K562 (cell line): ENCODE data around the gene HPS3. TPM values are rescaled to one million over a fixed set of nuclear protein-coding genes. Genes with fewer than 3 reads are reported as not detected.
A peak's percentile ranks its signal among the peaks of the same experiment; 100 is the strongest.

Experiments used
- BHLHE40 ChIP-seq: IDR thresholded peaks from 2 replicates; pipeline ENCODE4 v1.6.1; 2011; ENCODE audit warnings: low read length, improper control_type of control experiment
- DPF2 ChIP-seq: fragments of 450-650 bp; IDR thresholded peaks from 2 replicates; pipeline ENCODE4 v1.6.1; 2016
- KLF16 ChIP-seq: IDR thresholded peaks from 2 replicates; pipeline ENCODE4 v1.6.1; 2016; ENCODE audit warnings: antibody characterized with exemption
- MAZ ChIP-seq, 2 experiments: fragments of 450-650 bp in 1 of 2; sonication (generic) in 1 of 2; formaldehyde crosslinking; IDR thresholded peaks in 1 of 2; conservative IDR thresholded peaks in 1 of 2; 2 replicates each; pipeline versions ENCODE4 v1.4.0 to v1.5.0; 2020; ENCODE audit warnings: mild to moderate bottlenecking in 1 of 2, missing genetic modification reagents in 1 of 2
- MBD2 ChIP-seq: sonication (generic); IDR thresholded peaks from 2 replicates; pipeline ENCODE4 v1.6.1; 2016; ENCODE audit warnings: low read depth, borderline replicate concordance
- MECOM ChIP-seq: fragments of 250-450 bp; sonication (Bioruptor Pico); IDR thresholded peaks from 2 replicates; pipeline ENCODE4 v1.8.0; 2022; ENCODE audit warnings: inconsistent platforms
- MTF1 ChIP-seq: fragments of 250-450 bp; sonication (Bioruptor Pico); IDR thresholded peaks from 2 replicates; pipeline ENCODE4 v1.9.0; 2021; ENCODE audit warnings: moderate library complexity, mild to moderate bottlenecking, inconsistent platforms, borderline replicate concordance
- NFATC3 ChIP-seq: fragments of 450-650 bp; IDR thresholded peaks from 2 replicates; pipeline ENCODE4 v1.6.1; 2017; ENCODE audit warnings: mild to moderate bottlenecking
- NFE2 ChIP-seq: IDR thresholded peaks from 2 replicates; pipeline ENCODE4 v1.6.1; 2014; ENCODE audit warnings: antibody characterized with exemption, low read depth
- POLR2G ChIP-seq: fragments of 200-400 bp; formaldehyde crosslinking; IDR thresholded peaks from 2 replicates; pipeline ENCODE4 v1.6.1; 2017; ENCODE audit warnings: low read depth, mild to moderate bottlenecking, antibody characterized with exemption, low read length, moderate library complexity
- ZFPM2 ChIP-seq: fragments of 250-450 bp; sonication (Bioruptor Pico); IDR thresholded peaks from 2 replicates; pipeline ENCODE4 v1.5.1; 2022; ENCODE audit warnings: mild to moderate bottlenecking
- ZNF224 ChIP-seq: sonication (generic); formaldehyde crosslinking; IDR thresholded peaks from 2 replicates; pipeline ENCODE4 v1.8.0; 2022; ENCODE audit warnings: mild to moderate bottlenecking, missing genetic modification reagents
- ZNF609 ChIP-seq: sonication (generic); formaldehyde crosslinking; IDR thresholded peaks from 2 replicates; pipeline ENCODE4 v1.8.1; 2023; ENCODE audit warnings: missing genetic modification reagents, mild to moderate bottlenecking, borderline replicate concordance
- ZNF639 ChIP-seq, 2 experiments: fragments of 200-800 bp in 1 of 2; sonication (Bioruptor generic) in 1 of 2; sonication (generic) in 1 of 2; formaldehyde crosslinking in 1 of 2; IDR thresholded peaks in 1 of 2; conservative IDR thresholded peaks in 1 of 2; 2 replicates each; pipeline versions ENCODE4 v1.5.0 to v1.6.1; 2016 to 2020; ENCODE audit warnings: missing compliant biosample characterization in 1 of 2, missing genetic modification characterization in 1 of 2, missing genetic modification reagents in 1 of 2
- polyA plus RNA-seq, 8 experiments: library from polyadenylated mRNA; depleted of rRNA in 4 of 8; stranded (reverse) in 5 of 8; unstranded in 3 of 8; fragments of >200 nt; fragmentation: Nextera tagmentation in 2 of 8; fragmentation: Illumina TruSeq in 1 of 8; extraction: Ambion mirVana in 2 of 8; extraction: Trizol in 1 of 8; gene quantifications; 2 replicates each; pipeline versions ENCODE4 v1.2.1 to v1.2.3, GENCODE V29; 2011 to 2014; ENCODE audit warnings: inconsistent platforms in 1 of 8, missing spikeins in 1 of 8
- total RNA-seq, 7 experiments: library from RNA; depleted of rRNA in 6 of 7; stranded (reverse); fragments of >200 nt in 6 of 7; fragmentation: Illumina TruSeq in 2 of 7; extraction: Trizol in 2 of 7; gene quantifications; 2 replicates each; pipeline versions ENCODE4 v1.2.1 to v1.2.3, GENCODE V29; 2011 to 2021; ENCODE audit warnings: low replicate concordance in 1 of 7
- TF ChIP-seq, protein P1 (sequence below), 3 experiments: fragments of 200-800 bp in 1 of 3; sonication (Bioruptor generic) in 1 of 3; sonication (generic) in 1 of 3; formaldehyde crosslinking in 1 of 3; IDR thresholded peaks; 2 replicates each; pipeline versions ENCODE4 v1.6.1 to v1.8.0; 2016 to 2022; ENCODE audit warnings: mild to moderate bottlenecking in 2 of 3, missing compliant biosample characterization in 2 of 3, missing genetic modification characterization in 2 of 3, missing genetic modification reagents in 1 of 3
- TF ChIP-seq, protein P2 (sequence below): fragments of 450-650 bp; IDR thresholded peaks from 2 replicates; pipeline ENCODE4 v1.6.1; 2016; ENCODE audit warnings: mild to moderate bottlenecking

The HPS3 gene
- total and polyA plus RNA-seq, 9 of the 15 experiments (the other 6 are each of a cell fraction or from before 2014, with no cell fraction given): 1.2 to 11.3 (median 7.6) TPM

DNA sequence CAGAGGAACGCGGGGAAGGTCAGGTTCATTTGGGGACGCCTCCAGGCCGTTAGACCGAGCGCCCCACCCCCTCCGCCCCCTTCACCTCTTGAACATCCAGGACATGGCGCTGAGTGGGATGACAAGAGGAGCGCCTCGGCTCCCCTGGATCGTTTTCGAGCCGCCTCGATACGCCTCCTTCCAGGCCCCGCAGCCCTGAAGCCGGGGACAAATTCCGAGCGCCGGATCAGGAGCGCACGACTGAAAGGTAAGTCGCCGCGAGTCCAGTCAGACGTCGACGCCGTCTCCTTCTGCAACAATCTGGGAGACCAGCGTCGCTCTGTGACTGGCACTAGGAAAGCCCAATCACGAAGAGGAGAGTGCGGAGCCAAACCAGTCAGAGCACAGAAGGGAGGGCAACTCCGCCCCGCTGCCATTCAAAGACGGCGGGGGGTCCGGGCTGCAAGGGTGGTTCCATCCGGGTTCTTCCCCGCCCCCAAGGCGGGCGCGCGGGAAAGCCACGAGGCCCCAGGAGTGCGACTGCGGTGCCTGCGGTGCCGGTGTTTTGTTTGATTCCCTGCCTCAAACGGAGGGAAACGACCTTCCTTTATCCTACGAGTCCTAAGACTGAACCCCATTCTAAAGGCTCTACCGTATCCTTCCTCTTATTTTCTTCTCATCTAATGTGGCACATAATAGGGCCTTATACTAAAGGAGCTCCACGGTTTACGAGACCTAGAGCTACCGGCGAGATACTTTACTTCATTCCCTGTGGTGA lies 43.0 kb upstream of the HPS3 start, which contains the start of gene HLTF (continued):
- TF ChIP-seq ZNF639 (CRISPR knock-in tag; conservative IDR thresholded peaks at IDR 0.05 in 1 of 2, IDR thresholded peaks at IDR 0.05 in 1 of 2) (peak in 1 of 2 experiments; percentile 79; a peak in 2 of 4 replicates), NFATC3 (no peak), MTF1 (no peak), DPF2 (0 out of 2 replicates have a peak, but pooled peaks have one; percentile 14), BHLHE40 (0 out of 2 replicates have a peak, but pooled peaks have one; percentile 3), MECOM (CRISPR knock-in tag) (peak; percentile 75), MBD2 (peak; percentile 97), KLF16 (peak; percentile 55; the same call in 1 of the 2 replicates), POLR2G (peak; percentile 89), ZNF224 (CRISPR knock-in tag) (peak; percentile 88; the same call in 1 of the 2 replicates), MAZ (CRISPR knock-in tag; conservative IDR thresholded peaks at IDR 0.05 in 1 of 2, IDR thresholded peaks at IDR 0.05 in 1 of 2) (peak; percentile 76 to 91; a peak in 3 of 4 replicates), ZNF609 (CRISPR knock-in tag) (0 out of 2 replicates have a peak, but pooled peaks have one; percentile 58), ZFPM2 (CRISPR knock-in tag) (no peak), NFE2 (0 out of 2 replicates have a peak, but pooled peaks have one; percentile 0)
- TF ChIP-seq, protein P1, sequence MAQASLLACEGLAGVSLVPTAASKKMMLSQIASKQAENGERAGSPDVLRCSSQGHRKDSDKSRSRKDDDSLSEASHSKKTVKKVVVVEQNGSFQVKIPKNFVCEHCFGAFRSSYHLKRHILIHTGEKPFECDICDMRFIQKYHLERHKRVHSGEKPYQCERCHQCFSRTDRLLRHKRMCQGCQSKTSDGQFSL (CRISPR knock-in tag; IDR thresholded peaks at IDR 0.05): peak; percentile 38; the same call in 1 of the 2 replicates
- TF ChIP-seq, protein P1 (tag; IDR thresholded peaks at IDR 0.05): no peak
- TF ChIP-seq, protein P2, sequence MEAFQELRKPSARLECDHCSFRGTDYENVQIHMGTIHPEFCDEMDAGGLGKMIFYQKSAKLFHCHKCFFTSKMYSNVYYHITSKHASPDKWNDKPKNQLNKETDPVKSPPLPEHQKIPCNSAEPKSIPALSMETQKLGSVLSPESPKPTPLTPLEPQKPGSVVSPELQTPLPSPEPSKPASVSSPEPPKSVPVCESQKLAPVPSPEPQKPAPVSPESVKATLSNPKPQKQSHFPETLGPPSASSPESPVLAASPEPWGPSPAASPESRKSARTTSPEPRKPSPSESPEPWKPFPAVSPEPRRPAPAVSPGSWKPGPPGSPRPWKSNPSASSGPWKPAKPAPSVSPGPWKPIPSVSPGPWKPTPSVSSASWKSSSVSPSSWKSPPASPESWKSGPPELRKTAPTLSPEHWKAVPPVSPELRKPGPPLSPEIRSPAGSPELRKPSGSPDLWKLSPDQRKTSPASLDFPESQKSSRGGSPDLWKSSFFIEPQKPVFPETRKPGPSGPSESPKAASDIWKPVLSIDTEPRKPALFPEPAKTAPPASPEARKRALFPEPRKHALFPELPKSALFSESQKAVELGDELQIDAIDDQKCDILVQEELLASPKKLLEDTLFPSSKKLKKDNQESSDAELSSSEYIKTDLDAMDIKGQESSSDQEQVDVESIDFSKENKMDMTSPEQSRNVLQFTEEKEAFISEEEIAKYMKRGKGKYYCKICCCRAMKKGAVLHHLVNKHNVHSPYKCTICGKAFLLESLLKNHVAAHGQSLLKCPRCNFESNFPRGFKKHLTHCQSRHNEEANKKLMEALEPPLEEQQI: peak; percentile 62; the same call in 1 of the 2 replicates
